ENCODE results near the gene CSMD2. TPM values are rescaled to one million over a fixed set of nuclear protein-coding genes. Genes with fewer than 3 reads are reported as not detected.

The CSMD2 gene
- polyA plus RNA-seq, 1 experiment: 1.8 TPM

DNA sequence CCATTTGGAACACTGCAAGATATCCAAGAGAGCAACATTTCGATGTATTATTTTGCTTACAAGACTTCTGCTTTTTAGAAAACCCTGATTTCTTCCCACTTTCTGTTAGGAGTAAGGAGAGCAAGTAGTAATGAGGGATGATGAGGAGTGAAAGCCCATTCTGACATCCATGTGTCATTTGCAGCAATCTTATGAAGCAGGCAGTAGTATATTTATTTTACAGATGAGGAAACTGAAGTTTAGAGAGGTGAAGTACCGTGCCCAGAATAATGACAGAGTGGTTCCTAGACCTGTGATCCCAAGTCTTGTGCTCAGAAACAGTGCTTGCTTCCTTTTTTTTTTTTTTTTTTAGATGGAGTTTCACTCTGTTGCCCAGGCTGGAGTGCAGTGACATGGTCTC, 699.7 kb downstream of the CSMD2 start:
- Histone ChIP-seq H3K4me3 (ENCODE audit: low read depth, low read length) (no peak overlapping the region), H3K36me3 (ENCODE audit: control insufficient read depth, insufficient read depth, low read length) (no peaks in the 10 kb centered on the region), H3K27me3 (ENCODE audit: control insufficient read depth, insufficient read depth, low read length) (no peaks in the 10 kb centered on the region)
- ChIA-PET POLR2A (no interaction called here), CTCF (no interaction called here)
- DNase-seq (ENCODE audit: low read depth): no peak
- TF ChIP-seq, protein P1, sequence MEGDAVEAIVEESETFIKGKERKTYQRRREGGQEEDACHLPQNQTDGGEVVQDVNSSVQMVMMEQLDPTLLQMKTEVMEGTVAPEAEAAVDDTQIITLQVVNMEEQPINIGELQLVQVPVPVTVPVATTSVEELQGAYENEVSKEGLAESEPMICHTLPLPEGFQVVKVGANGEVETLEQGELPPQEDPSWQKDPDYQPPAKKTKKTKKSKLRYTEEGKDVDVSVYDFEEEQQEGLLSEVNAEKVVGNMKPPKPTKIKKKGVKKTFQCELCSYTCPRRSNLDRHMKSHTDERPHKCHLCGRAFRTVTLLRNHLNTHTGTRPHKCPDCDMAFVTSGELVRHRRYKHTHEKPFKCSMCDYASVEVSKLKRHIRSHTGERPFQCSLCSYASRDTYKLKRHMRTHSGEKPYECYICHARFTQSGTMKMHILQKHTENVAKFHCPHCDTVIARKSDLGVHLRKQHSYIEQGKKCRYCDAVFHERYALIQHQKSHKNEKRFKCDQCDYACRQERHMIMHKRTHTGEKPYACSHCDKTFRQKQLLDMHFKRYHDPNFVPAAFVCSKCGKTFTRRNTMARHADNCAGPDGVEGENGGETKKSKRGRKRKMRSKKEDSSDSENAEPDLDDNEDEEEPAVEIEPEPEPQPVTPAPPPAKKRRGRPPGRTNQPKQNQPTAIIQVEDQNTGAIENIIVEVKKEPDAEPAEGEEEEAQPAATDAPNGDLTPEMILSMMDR (IDR thresholded peaks at IDR 0.05; ENCODE audit: insufficient read depth, low read depth, low read length): no peak

DNA sequence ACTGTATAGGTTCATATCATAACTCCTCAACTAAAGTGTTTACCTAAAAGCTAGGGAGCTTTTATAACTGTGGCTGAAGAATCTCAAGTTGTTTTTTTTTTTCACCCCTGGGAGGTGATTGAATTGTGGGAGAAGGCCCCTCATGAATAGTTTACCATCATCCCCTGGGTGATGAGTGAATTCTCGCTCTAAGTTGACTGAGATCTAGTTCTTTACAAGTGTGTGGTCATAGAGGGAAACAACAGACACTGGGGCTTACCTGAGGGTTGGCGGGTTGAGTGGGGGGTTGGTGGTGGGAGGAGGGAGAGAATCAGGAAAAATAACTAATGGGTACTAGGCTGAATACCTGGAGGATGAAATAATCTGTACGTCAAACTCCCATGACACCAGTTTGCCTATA, 700.5 kb downstream of the CSMD2 start:
- POLR2A ChIA-PET: no interaction called here
- CTCF ChIA-PET: no interaction called here
- TF ChIP-seq, protein P1 (IDR thresholded peaks at IDR 0.05; ENCODE audit: insufficient read depth, low read depth, low read length): no peak

More for the DNA sequence above, 700.5 kb downstream of the CSMD2 start:
- H3K36me3 ChIP-seq (ENCODE audit: control insufficient read depth, insufficient read depth, low read length): no peaks in the 10 kb centered on the region
- no peak overlapping the region for H3K4me3 ChIP-seq (ENCODE audit: low read depth, low read length)
- no peak for DNase-seq (ENCODE audit: low read depth)
- H3K27me3 ChIP-seq (ENCODE audit: control insufficient read depth, insufficient read depth, low read length): no peaks in the 10 kb centered on the region

Small RNAs within 50 kb of the gene (small RNA-seq; reads per million reads assigned to genes)
- 0.84 reads per million for gene RNA5SP42 (ENCODE audit: insufficient read length, low read depth, low replicate concordance)

Other genes starting within 250 kb of the CSMD2 start
- not detected in 2 replicates for gene C1orf94, start 11.7 kb upstream of the CSMD2 start, polyA plus RNA-seq (2011; rRNA removed)

All from BJ (cell line).